MM.1S (cell line): ENCODE results near the gene UBL4B.

Experiments used
- DNase-seq: peaks from one replicate; pipeline ENCODE4 v3.0.0-alpha.2; 2015
- H2AFZ ChIP-seq: fragments of 300-600 bp; sonication (generic); 2 replicates; pipeline ENCODE4 v1.6.0; 2016; ENCODE audit warnings: antibody characterized with exemption, low read length
- H3F3A ChIP-seq: fragments of 300-600 bp; sonication (generic); 2 replicates; pipeline ENCODE4 v1.6.1; 2016; ENCODE audit warnings: mild to moderate bottlenecking, antibody characterized with exemption, low read length, moderate library complexity, mixed read lengths; ENCODE audit not compliant: insufficient read depth
- H3K27ac ChIP-seq: fragments of 300-600 bp; sonication (generic); 2 replicates; pipeline ENCODE4 v1.5.1; 2016; ENCODE audit warnings: mild to moderate bottlenecking, low read length
- H3K27me3 ChIP-seq: fragments of 300-600 bp; sonication (generic); replicated peaks from 2 replicates; pipeline ENCODE4 v1.6.0; 2016; ENCODE audit warnings: low read length; ENCODE audit not compliant: insufficient read depth
- H3K36me3 ChIP-seq: fragments of 300-600 bp; sonication (generic); replicated peaks from 2 replicates; pipeline ENCODE4 v1.6.1; 2016; ENCODE audit warnings: mild to moderate bottlenecking, low read length, mixed read lengths; ENCODE audit not compliant: insufficient read depth
- H3K4me1 ChIP-seq: fragments of 300-600 bp; sonication (generic); 2 replicates; pipeline ENCODE4 v1.6.1; 2016; ENCODE audit warnings: low read length, mixed read lengths
- H3K4me2 ChIP-seq: fragments of 300-600 bp; sonication (generic); 2 replicates; pipeline ENCODE4 v1.6.0; 2016; ENCODE audit warnings: low read depth, low read length
- H3K4me3 ChIP-seq: fragments of 300-600 bp; sonication (generic); 2 replicates; pipeline ENCODE4 v1.5.1; 2016; ENCODE audit warnings: low read length, mixed read lengths
- H3K79me2 ChIP-seq: fragments of 300-600 bp; sonication (generic); 2 replicates; pipeline ENCODE4 v1.6.1; 2016; ENCODE audit warnings: mixed run types, low read length, mixed read lengths
- H3K9ac ChIP-seq: fragments of 300-600 bp; sonication (generic); 2 replicates; pipeline ENCODE4 v1.6.1; 2016; ENCODE audit warnings: low read length, mixed read lengths
- H3K9me2 ChIP-seq: fragments of 300-600 bp; sonication (generic); replicated peaks from 2 replicates; pipeline ENCODE4 v1.6.1; 2016; ENCODE audit warnings: mild to moderate bottlenecking, low read length, mixed read lengths; ENCODE audit not compliant: insufficient read depth
- H3K9me3 ChIP-seq: fragments of 300-600 bp; sonication (generic); replicated peaks from 2 replicates; pipeline ENCODE4 v1.6.1; 2016; ENCODE audit warnings: mild to moderate bottlenecking, low read length, mixed read lengths; ENCODE audit not compliant: insufficient read depth
- H4K20me1 ChIP-seq: fragments of 300-600 bp; sonication (generic); 2 replicates; pipeline ENCODE4 v1.6.1; 2016; ENCODE audit warnings: mild to moderate bottlenecking, low read length, moderate library complexity, mixed read lengths; ENCODE audit not compliant: insufficient read depth
- CTCF ChIP-seq: fragments of 300-600 bp; sonication (generic); IDR thresholded peaks from 2 replicates; pipeline ENCODE4 v1.5.1; 2016; ENCODE audit warnings: antibody characterized with exemption, low read length, mixed read lengths
- EZH2 ChIP-seq: fragments of 300-600 bp; sonication (generic); optimal IDR thresholded peaks from 2 replicates; pipeline ENCODE3; 2017; ENCODE audit warnings: low read depth, mild to moderate bottlenecking, antibody characterized with exemption, low read length, mixed read lengths
- EZH2phosphoT487 ChIP-seq: fragments of 300-600 bp; sonication (generic); IDR thresholded peaks from 2 replicates; pipeline ENCODE4 v1.6.1; 2018; ENCODE audit warnings: antibody characterized with exemption, low read length

The UBL4B gene

GRCh38 chr1:110125810-110126209 lies 13.6 kb downstream of the UBL4B start:
- Histone ChIP-seq H3F3A (no peaks in the 10 kb centered on the region), H3K4me3 (no peak overlapping the region), H4K20me1 (no peaks in the 10 kb centered on the region), H3K4me1 (no peaks in the 10 kb centered on the region), H3K9me2 (no peaks in the 10 kb centered on the region), H3K9ac (no peak overlapping the region), H3K9me3 (no peaks in the 10 kb centered on the region), H3K27me3 (no peaks in the 10 kb centered on the region), H2AFZ (no peak overlapping the region), H3K36me3 (no peaks in the 10 kb centered on the region), H3K27ac (no peak overlapping the region), H3K79me2 (no peaks in the 10 kb centered on the region), H3K4me2 (no peak overlapping the region)
- DNase-seq: no peak
- TF ChIP-seq EZH2phosphoT487 (no peak), EZH2 (no peak), CTCF (no peak)

DNA sequence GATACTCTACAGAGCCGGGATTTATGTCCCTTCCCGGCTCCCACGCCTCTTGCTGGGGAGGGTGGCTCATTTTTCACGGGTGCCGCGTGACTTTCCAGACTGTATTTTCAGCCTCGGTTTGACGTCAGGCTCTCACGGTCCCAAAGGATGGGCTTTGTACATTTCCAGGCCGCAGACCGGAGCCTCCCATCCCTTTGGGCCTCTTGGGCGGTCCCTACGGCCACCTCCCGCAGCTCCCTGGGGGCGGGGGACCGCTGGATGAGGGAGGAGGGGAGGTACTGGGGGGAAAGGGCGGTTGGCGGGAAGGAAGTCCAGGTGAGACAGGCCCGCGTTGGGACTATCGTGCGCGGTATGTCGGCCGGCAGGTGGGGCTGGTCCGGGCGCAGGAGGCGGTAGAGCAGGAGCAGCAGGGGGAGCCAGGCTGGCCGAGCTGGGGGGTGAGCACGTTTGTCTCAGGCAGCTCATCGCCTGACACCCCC lies 17.9 kb downstream of the UBL4B start:
- no peaks in the 10 kb centered on the region for H3K9me3 ChIP-seq
- H4K20me1 ChIP-seq: no peaks in the 10 kb centered on the region
- no peak overlapping the region for H3K9ac ChIP-seq
- H3K4me3 ChIP-seq: no peak overlapping the region
- H3K4me1 ChIP-seq: no peaks in the 10 kb centered on the region
- H3K4me2 ChIP-seq: no peak overlapping the region
- no peak for DNase-seq
- H3F3A ChIP-seq: no peaks in the 10 kb centered on the region
- H3K9me2 ChIP-seq: no peaks in the 10 kb centered on the region
- no peaks in the 10 kb centered on the region for H3K36me3 ChIP-seq
- no peak overlapping the region for H2AFZ ChIP-seq
- no peak overlapping the region for H3K27ac ChIP-seq
- no peaks in the 10 kb centered on the region for H3K27me3 ChIP-seq
- H3K79me2 ChIP-seq: no peaks in the 10 kb centered on the region
- TF ChIP-seq EZH2phosphoT487 (no peak), EZH2 (no peak), CTCF (no peak)

- no peak overlapping the region for H3K27ac ChIP-seq
- H2AFZ ChIP-seq: no peak overlapping the region
- H3K9ac ChIP-seq: no peak overlapping the region
- H3K4me3 ChIP-seq: no peak overlapping the region
- no peaks in the 10 kb centered on the region for H3K9me3 ChIP-seq
- no peaks in the 10 kb centered on the region for H3K36me3 ChIP-seq
- no peaks in the 10 kb centered on the region for H3K4me1 ChIP-seq
- no peaks in the 10 kb centered on the region for H4K20me1 ChIP-seq
- no peak overlapping the region for H3K4me2 ChIP-seq
- TF ChIP-seq EZH2 (no peak), EZH2phosphoT487 (no peak), CTCF (no peak)
- H3K79me2 ChIP-seq: no peaks in the 10 kb centered on the region
- no peak for DNase-seq
- no peaks in the 10 kb centered on the region for H3F3A ChIP-seq
- H3K9me2 ChIP-seq: no peaks in the 10 kb centered on the region
- H3K27me3 ChIP-seq: no peaks in the 10 kb centered on the region
Observed at GRCh38 chr1:110130989-110131388, 18.7 kb downstream of the UBL4B start.
